HCT116 (cell line): ENCODE results near the gene HCRTR2. TPM values are rescaled to one million over a fixed set of nuclear protein-coding genes. Genes with fewer than 3 reads are reported as not detected.

Experiments
- ATAC-seq: fragments of 200-7000 bp; cut with Tn5 transposase; 2 replicates; pipeline ENCODE4 v1.9.1; 2020; ENCODE audit warnings: mild to moderate bottlenecking, moderate library complexity
- BruUV-seq: library from RNA; stranded (reverse); fragments of 400-500 nt; replicated peaks from 2 replicates; lab custom pipeline; 2021; lab: Mats Ljungman, UMichigan
- CTCF ChIA-PET: fragments of 300-600 bp; sonication (Branson Sonifier 250); formaldehyde crosslinking; loops from one replicate; lab custom pipeline; 2021; ENCODE audit warnings: antibody characterized with exemption; lab: Charles Lee
- POLR2A ChIA-PET: fragments of 300-600, 350-600 bp; sonication (Branson Sonifier 250); formaldehyde crosslinking; loops from one replicate; lab custom pipeline; 2021; ENCODE audit warnings: antibody characterized with exemption; lab: Charles Lee
- RAD21 ChIA-PET, 2 experiments: fragments of 300-600 bp; sonication (Branson Sonifier 250); formaldehyde crosslinking; loops; one replicate each; lab custom pipeline; 2023; ENCODE audit warnings: low total read pairs in 2 of 2; ENCODE audit not compliant: uncharacterized antibody in 2 of 2, unreplicated experiment in 2 of 2, low non-redundant PET in 1 of 2; lab: Charles Lee
- DNase-seq: peaks from one replicate; pipeline ENCODE4 v3.0.0-alpha.2; 2010; ENCODE audit warnings: low read depth, low spot score
- H2AFZ ChIP-seq: fragments of 200-600 bp; shearing (Covaris generic), sonication (generic); 2 replicates; pipeline ENCODE4 v1.6.1; 2017; ENCODE audit warnings: low read depth, mixed run types, mixed read lengths, antibody characterized with exemption, low read length; ENCODE audit not compliant: poor library complexity, severe bottlenecking
- H3K27ac ChIP-seq: 2 replicates; pipeline ENCODE4 v1.5.1; 2012; ENCODE audit warnings: low read depth, low read length
- H3K27me3 ChIP-seq: fragments of 200-600 bp; sonication (generic); 2 replicates; pipeline ENCODE4 v1.6.1; 2016; ENCODE audit warnings: mixed run types, low read length, mixed read lengths; ENCODE audit not compliant: insufficient read depth
- H3K36me3 ChIP-seq, 2 experiments: fragments of 200-500 bp in 1 of 2; fragments of 200-600 bp in 1 of 2; sonication (Bioruptor generic) in 1 of 2; sonication (generic) in 1 of 2; 2 replicates each; pipeline versions ENCODE4 v1.5.1 to v1.6.1; 2014 to 2016; ENCODE audit warnings: low read length in 2 of 2, inconsistent platforms in 1 of 2, mixed read lengths in 1 of 2, mixed run types in 1 of 2; ENCODE audit not compliant: insufficient read depth in 2 of 2, control insufficient read depth in 1 of 2
- H3K4me1 ChIP-seq, 2 experiments: fragments of 200-600 bp in 1 of 2; sonication (generic) in 1 of 2; 2 replicates each; pipeline versions ENCODE4 v1.5.1 to v1.6.1; 2012 to 2017; ENCODE audit warnings: low read length in 2 of 2, inconsistent platforms in 1 of 2, mild to moderate bottlenecking in 1 of 2, mixed read lengths in 1 of 2, mixed run types in 1 of 2, moderate library complexity in 1 of 2; ENCODE audit not compliant: insufficient read depth in 2 of 2, control insufficient read depth in 1 of 2
- H3K4me2 ChIP-seq: fragments of 200-600 bp; sonication (generic); 2 replicates; pipeline ENCODE4 v1.6.1; 2017; ENCODE audit warnings: mixed run types, low read length, mixed read lengths
- H3K4me3 ChIP-seq, 2 experiments: fragments of 200-600 bp in 1 of 2; sonication (generic) in 1 of 2; replicated peaks in 1 of 2; 2 replicates each; pipeline ENCODE4 v1.5.1; 2011 to 2016; ENCODE audit warnings: low read length in 2 of 2, control low read depth in 1 of 2, low read depth in 1 of 2, mild to moderate bottlenecking in 1 of 2, mixed read lengths in 1 of 2, mixed run types in 1 of 2
- H3K79me2 ChIP-seq: fragments of 200-600 bp; sonication (generic); 2 replicates; pipeline ENCODE4 v1.6.1; 2017; ENCODE audit warnings: mild to moderate bottlenecking, mixed run types, low read length, moderate library complexity, mixed read lengths; ENCODE audit not compliant: insufficient read depth
- H3K9ac ChIP-seq: fragments of 200-600 bp; sonication (generic); 2 replicates; pipeline ENCODE4 v1.6.1; 2016; ENCODE audit warnings: low read length, mixed read lengths
- H3K9me2 ChIP-seq: fragments of 200-600 bp; sonication (generic), shearing (Covaris generic); 2 replicates; pipeline ENCODE4 v1.6.1; 2017; ENCODE audit warnings: mixed run types, mild to moderate bottlenecking, moderate library complexity; ENCODE audit not compliant: insufficient read depth
- H3K9me3 ChIP-seq, 2 experiments: fragments of 200-500 bp in 1 of 2; fragments of 200-600 bp in 1 of 2; sonication (Bioruptor generic) in 1 of 2; sonication (generic) in 1 of 2; 2 replicates each; pipeline ENCODE4 v1.6.1; 2014 to 2017; ENCODE audit warnings: low read length in 2 of 2, mixed read lengths in 2 of 2, inconsistent platforms in 1 of 2, low read depth in 1 of 2, mild to moderate bottlenecking in 1 of 2, mixed run types in 1 of 2, moderate library complexity in 1 of 2; ENCODE audit not compliant: control insufficient read depth in 1 of 2, insufficient read depth in 1 of 2
- H4K20me1 ChIP-seq: fragments of 200-600 bp; sonication (generic), shearing (Covaris generic); 2 replicates; pipeline ENCODE4 v1.6.1; 2017; ENCODE audit warnings: mixed run types, mild to moderate bottlenecking, moderate library complexity; ENCODE audit not compliant: insufficient read depth
- ATF3 ChIP-seq: IDR thresholded peaks from 2 replicates; pipeline ENCODE4 v1.6.1; 2012
- EGR1 ChIP-seq: IDR thresholded peaks from 2 replicates; pipeline ENCODE4 v1.6.1; 2012; ENCODE audit warnings: low read depth
- POLR2A ChIP-seq: IDR thresholded peaks from 2 replicates; pipeline ENCODE4 v1.7.0; 2011; ENCODE audit warnings: borderline replicate concordance; ENCODE audit not compliant: insufficient read depth, insufficient read length; ENCODE audit errors: extremely low read depth
- RAD21 ChIP-seq: IDR thresholded peaks from 2 replicates; pipeline ENCODE4 v1.6.1; 2012; ENCODE audit warnings: low read depth, mild to moderate bottlenecking
- SRF ChIP-seq: IDR thresholded peaks from 2 replicates; pipeline ENCODE4 v1.6.1; 2012; ENCODE audit warnings: low read depth
- ZBTB33 ChIP-seq: IDR thresholded peaks from 2 replicates; pipeline ENCODE4 v1.6.1; 2011; ENCODE audit warnings: mild to moderate bottlenecking, low read length, moderate library complexity; ENCODE audit not compliant: insufficient replicate concordance; ENCODE audit errors: extremely low read depth
- intact Hi-C: fragments of 100-400 bp; cut with micrococcal nuclease; formaldehyde crosslinking; loops from 2 replicates; pipeline ENCODE4 v1.10.0; 2022
- total RNA-seq: library from RNA; stranded (reverse); gene quantifications from one replicate; pipeline ENCODE4 v1.2.1, GENCODE V29; 2021; ENCODE audit not compliant: unreplicated experiment
- TF ChIP-seq, protein P1 (sequence below), 3 experiments: fragments of 200-600 bp in 1 of 3; sonication (generic) in 1 of 3; IDR thresholded peaks in 2 of 3; conservative IDR thresholded peaks in 1 of 3; 2 replicates each; pipeline ENCODE4 v1.5.1; 2012 to 2017; ENCODE audit warnings: low read depth in 2 of 3, low read length in 2 of 3, antibody characterized with exemption in 1 of 3, borderline replicate concordance in 1 of 3, control low read depth in 1 of 3, mild to moderate bottlenecking in 1 of 3, mixed read lengths in 1 of 3, mixed run types in 1 of 3, moderate library complexity in 1 of 3; ENCODE audit not compliant: insufficient read depth in 1 of 3

The HCRTR2 gene
- total RNA-seq, 1 experiment from 2014 or later, result not detected

DNA sequence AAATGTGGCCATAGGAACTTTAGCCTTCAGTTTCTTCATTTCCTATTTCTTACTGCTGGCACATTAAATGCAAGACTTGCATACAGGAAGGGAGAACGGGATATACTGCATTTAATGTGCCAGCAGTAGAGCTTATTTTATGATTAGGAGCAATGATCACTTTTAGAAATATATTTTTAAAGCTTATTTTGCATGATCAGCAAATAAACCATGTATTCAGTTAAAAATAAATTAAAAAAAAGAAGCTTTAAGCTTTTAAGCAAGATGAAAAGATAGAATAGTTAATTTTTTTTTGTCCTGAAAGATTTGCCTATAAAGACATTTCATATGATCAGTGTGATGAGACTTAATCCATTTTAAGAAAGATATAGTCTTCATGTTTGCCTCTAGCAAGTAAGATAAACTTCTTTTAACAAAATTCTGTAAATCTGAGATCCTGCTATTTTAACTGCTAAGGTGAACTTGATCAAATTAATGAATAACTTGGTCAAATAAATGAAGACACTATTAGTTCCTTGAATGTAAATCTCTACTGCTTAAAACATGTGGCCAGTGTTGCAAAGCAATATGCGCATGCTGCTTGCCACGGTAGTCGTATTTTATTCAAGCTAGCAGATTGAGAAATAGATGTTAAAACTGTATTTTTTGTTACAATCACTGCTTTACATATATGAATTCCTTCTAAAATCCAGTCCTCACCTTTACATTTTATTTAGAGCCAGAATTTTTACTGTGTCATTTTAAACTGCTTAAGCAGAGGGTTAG, 36.2 kb upstream of the HCRTR2 start:
- CTCF ChIA-PET, result no interaction called here

More for the DNA sequence above, 36.2 kb upstream of the HCRTR2 start:
- H3K4me1 ChIP-seq, result no peaks in the 10 kb centered on the region
- no peaks in the 10 kb centered on the region for H4K20me1 ChIP-seq
- no peaks in the 10 kb centered on the region for H3K79me2 ChIP-seq
- no peak overlapping the region for H3K4me3 ChIP-seq
- no peaks in the 10 kb centered on the region for H3K9me3 ChIP-seq
- H2AFZ ChIP-seq, result no peak overlapping the region
- H3K27me3 ChIP-seq, result no peaks in the 10 kb centered on the region
- H3K27ac ChIP-seq, result no peak overlapping the region
- no peak for ATAC-seq
- BruUV-seq, result no TSS peak
- no peak overlapping the region for H3K4me2 ChIP-seq
- H3K9me2 ChIP-seq, result no peaks in the 10 kb centered on the region
- intact Hi-C loops, result no loop called here
- DNase-seq, result no peak
- TF ChIP-seq, protein P1, sequence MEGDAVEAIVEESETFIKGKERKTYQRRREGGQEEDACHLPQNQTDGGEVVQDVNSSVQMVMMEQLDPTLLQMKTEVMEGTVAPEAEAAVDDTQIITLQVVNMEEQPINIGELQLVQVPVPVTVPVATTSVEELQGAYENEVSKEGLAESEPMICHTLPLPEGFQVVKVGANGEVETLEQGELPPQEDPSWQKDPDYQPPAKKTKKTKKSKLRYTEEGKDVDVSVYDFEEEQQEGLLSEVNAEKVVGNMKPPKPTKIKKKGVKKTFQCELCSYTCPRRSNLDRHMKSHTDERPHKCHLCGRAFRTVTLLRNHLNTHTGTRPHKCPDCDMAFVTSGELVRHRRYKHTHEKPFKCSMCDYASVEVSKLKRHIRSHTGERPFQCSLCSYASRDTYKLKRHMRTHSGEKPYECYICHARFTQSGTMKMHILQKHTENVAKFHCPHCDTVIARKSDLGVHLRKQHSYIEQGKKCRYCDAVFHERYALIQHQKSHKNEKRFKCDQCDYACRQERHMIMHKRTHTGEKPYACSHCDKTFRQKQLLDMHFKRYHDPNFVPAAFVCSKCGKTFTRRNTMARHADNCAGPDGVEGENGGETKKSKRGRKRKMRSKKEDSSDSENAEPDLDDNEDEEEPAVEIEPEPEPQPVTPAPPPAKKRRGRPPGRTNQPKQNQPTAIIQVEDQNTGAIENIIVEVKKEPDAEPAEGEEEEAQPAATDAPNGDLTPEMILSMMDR (IDR thresholded peaks at IDR 0.05 in 2 of 3, conservative IDR thresholded peaks at IDR 0.05 in 1 of 3; ENCODE audit: borderline replicate concordance in 1 of 3, insufficient read depth in 1 of 3, low read depth in 2 of 3, low read length in 2 of 3), result no peak
- TF ChIP-seq POLR2A (no peak), EGR1 (no peak), ZBTB33 (no peak), ATF3 (no peak), RAD21 (no peak), SRF (no peak)
- H3K9ac ChIP-seq, result no peak overlapping the region
- POLR2A ChIA-PET, result no interaction called here
- RAD21 ChIA-PET, result no interaction called here
- H3K36me3 ChIP-seq, result no peaks in the 10 kb centered on the region
